GM18502 (cell line): ENCODE measurements around the gene EPB41L4A.
"Not testable (repeated sequence)": the region's sequence is repeated elsewhere in the genome, so short reads cannot be mapped to it uniquely, and the experiment has no call there.

Source experiments
- ATAC-seq: cut with Tn5 transposase; IDR thresholded peaks from one replicate; pipeline ENCODE4 v1.9.1; 2021; ENCODE audit warnings: mild to moderate bottlenecking; ENCODE audit not compliant: unreplicated experiment, poor library complexity

The EPB41L4A gene

GRCh38 chr5:112264151-112264550, 154.9 kb downstream of the EPB41L4A start:
- ATAC-seq: no peak

- no peak for ATAC-seq
Observed at GRCh38 chr5:112263469-112263868, 155.6 kb downstream of the EPB41L4A start.

GRCh38 chr5:112258571-112258970, 160.5 kb downstream of the EPB41L4A start:
- ATAC-seq: no peak

- ATAC-seq: no peak
Observed at GRCh38 chr5:112257976-112258375, 161.1 kb downstream of the EPB41L4A start.

GRCh38 chr5:112257005-112257404, 162.1 kb downstream of the EPB41L4A start:
- no peak for ATAC-seq

GRCh38 chr5:112254303-112254702, 164.8 kb downstream of the EPB41L4A start:
- no peak for ATAC-seq

GRCh38 chr5:112253478-112254250, 165.4 kb downstream of the EPB41L4A start:
- ATAC-seq: no peak

- no peak for ATAC-seq
Observed at GRCh38 chr5:112250551-112250950, 168.5 kb downstream of the EPB41L4A start.

- no peak for ATAC-seq
Observed at GRCh38 chr5:112248623-112249022, 170.5 kb downstream of the EPB41L4A start.

- no peak for ATAC-seq
Observed at GRCh38 chr5:112247960-112248359, 171.1 kb downstream of the EPB41L4A start.

- no peak for ATAC-seq
Observed at GRCh38 chr5:112245656-112246055, 173.4 kb downstream of the EPB41L4A start.

- no peak for ATAC-seq
Observed at GRCh38 chr5:112239996-112240395, 179.1 kb downstream of the EPB41L4A start.

- ATAC-seq: no peak
Observed at GRCh38 chr5:112238473-112238872, 180.6 kb downstream of the EPB41L4A start.

- ATAC-seq: no peak
Observed at GRCh38 chr5:112237456-112237855, 181.6 kb downstream of the EPB41L4A start.

GRCh38 chr5:112234000-112234399, 185.1 kb downstream of the EPB41L4A start:
- no peak for ATAC-seq

GRCh38 chr5:112232667-112233066, 186.4 kb downstream of the EPB41L4A start:
- no peak for ATAC-seq

- no peak for ATAC-seq
Observed at GRCh38 chr5:112230606-112231005, 188.5 kb downstream of the EPB41L4A start.

GRCh38 chr5:112228667-112229066, 190.4 kb downstream of the EPB41L4A start:
- no peak for ATAC-seq

- ATAC-seq: no peak
Observed at GRCh38 chr5:112227911-112228631, 191.0 kb downstream of the EPB41L4A start.

- no peak for ATAC-seq
Observed at GRCh38 chr5:112226215-112226614, 192.9 kb downstream of the EPB41L4A start.

GRCh38 chr5:112222997-112223396, 196.1 kb downstream of the EPB41L4A start:
- ATAC-seq: not testable (repeated sequence)

- no peak for ATAC-seq
Observed at GRCh38 chr5:112221128-112221527, 197.9 kb downstream of the EPB41L4A start.
